ENCODE data around the gene MAP4K3.

Gene MAP4K3

GRCh38 chr2:39381653-39382052, 55.4 kb downstream of the MAP4K3 start:
- POLR2A ChIA-PET: no interaction called here
- CTCF ChIA-PET: no interaction called here
- no peak for DNase-seq (ENCODE audit: extremely low spot score)
- TF ChIP-seq LEF1 (IDR thresholded peaks at IDR 0.05; ENCODE audit: borderline replicate concordance): no peak
- no peak for TF ChIP-seq ELF4 (IDR thresholded peaks at IDR 0.05)
- no peak for TF ChIP-seq FOXK2 (IDR thresholded peaks at IDR 0.05)
- TF ChIP-seq SP1 (IDR thresholded peaks at IDR 0.05): no peak
- TF ChIP-seq PKNOX1 (IDR thresholded peaks at IDR 0.05): no peak
- TF ChIP-seq TARDBP (IDR thresholded peaks at IDR 0.05): no peak
- TF ChIP-seq SUZ12 (IDR thresholded peaks at IDR 0.05): no peak
- no peak for TF ChIP-seq FOXM1 (IDR thresholded peaks at IDR 0.05; ENCODE audit: borderline replicate concordance)
- TF ChIP-seq BHLHE40 (IDR thresholded peaks at IDR 0.05; ENCODE audit: borderline replicate concordance): no peak
- no peak for TF ChIP-seq L3MBTL2 (conservative IDR thresholded peaks at IDR 0.05)
- TF ChIP-seq NFRKB (IDR thresholded peaks at IDR 0.05): no peak
- TF ChIP-seq CTBP1 (IDR thresholded peaks at IDR 0.05; ENCODE audit: borderline replicate concordance): no peak
- no peak for TF ChIP-seq HDGF (IDR thresholded peaks at IDR 0.05; ENCODE audit: borderline replicate concordance)

- no peak for DNase-seq (ENCODE audit: extremely low spot score)
- no peak for TF ChIP-seq FOXA1 (IDR thresholded peaks at IDR 0.05)
- no peak for TF ChIP-seq CTBP1 (IDR thresholded peaks at IDR 0.05; ENCODE audit: borderline replicate concordance)
- TF ChIP-seq ELF4 (IDR thresholded peaks at IDR 0.05): no peak
- no peak for TF ChIP-seq NFRKB (IDR thresholded peaks at IDR 0.05)
- no peak for TF ChIP-seq SUZ12 (IDR thresholded peaks at IDR 0.05)
- TF ChIP-seq PKNOX1 (IDR thresholded peaks at IDR 0.05): no peak
- ChIA-PET CTCF (interaction anchor here (1.5 kb wide), 1 partner anchor 350 kb away, joined by 3 read pairs; no protein-coding TSS in a partner anchor), POLR2A (interaction anchor here (0.7 kb wide), 1 partner anchor 56 kb away, joined by 3 read pairs; no protein-coding TSS in a partner anchor)
These were observed 56.4 kb downstream of the MAP4K3 start for GRCh38 chr2:39380525-39381150.

- DNase-seq (ENCODE audit: extremely low spot score): peak; percentile 27
- ChIA-PET CTCF (interaction anchor here (0.5 to 1.5 kb wide), 4 partner anchors 50 to 532 kb away, joined by 3 read pairs; no protein-coding TSS in a partner anchor), POLR2A (interaction anchor here (0.7 to 1.2 kb wide), 2 partner anchors 56 to 58 kb away, joined by 3 read pairs; no protein-coding TSS in a partner anchor)
- TF ChIP-seq CTBP1 (IDR thresholded peaks at IDR 0.05; ENCODE audit: borderline replicate concordance): no peak
- TF ChIP-seq PKNOX1 (IDR thresholded peaks at IDR 0.05): no peak
- no peak for TF ChIP-seq FOXK2 (IDR thresholded peaks at IDR 0.05)
- TF ChIP-seq HDGF (IDR thresholded peaks at IDR 0.05; ENCODE audit: borderline replicate concordance): no peak
- TF ChIP-seq L3MBTL2 (conservative IDR thresholded peaks at IDR 0.05): no peak
- TF ChIP-seq LEF1 (IDR thresholded peaks at IDR 0.05; ENCODE audit: borderline replicate concordance): no peak
- TF ChIP-seq ELF4 (IDR thresholded peaks at IDR 0.05): no peak
- TF ChIP-seq FOXA1 (IDR thresholded peaks at IDR 0.05): no peak
- no peak for TF ChIP-seq ZNF384 (IDR thresholded peaks at IDR 0.05)
- TF ChIP-seq TARDBP (IDR thresholded peaks at IDR 0.05): no peak
- no peak for TF ChIP-seq SUZ12 (IDR thresholded peaks at IDR 0.05)
- no peak for TF ChIP-seq BHLHE40 (IDR thresholded peaks at IDR 0.05; ENCODE audit: borderline replicate concordance)
- TF ChIP-seq ARNT (IDR thresholded peaks at IDR 0.05): no peak
- no peak for TF ChIP-seq SP1 (IDR thresholded peaks at IDR 0.05)
These were observed 57.2 kb downstream of the MAP4K3 start for GRCh38 chr2:39379643-39380524.

- DNase-seq (ENCODE audit: extremely low spot score): no peak
- ChIA-PET CTCF (interaction anchor here (0.5 to 1.5 kb wide), 3 partner anchors 51 to 351 kb away, joined by 3 read pairs; no protein-coding TSS in a partner anchor), POLR2A (interaction anchor here (1.2 kb wide), 1 partner anchor 59 kb away, joined by 3 read pairs; no protein-coding TSS in a partner anchor)
- TF ChIP-seq LEF1 (IDR thresholded peaks at IDR 0.05; ENCODE audit: borderline replicate concordance) (no peak), L3MBTL2 (conservative IDR thresholded peaks at IDR 0.05) (no peak), BHLHE40 (IDR thresholded peaks at IDR 0.05; ENCODE audit: borderline replicate concordance) (no peak)
These were observed 58.1 kb downstream of the MAP4K3 start for GRCh38 chr2:39378968-39379367.

GRCh38 chr2:39377226-39377939, 59.7 kb downstream of the MAP4K3 start:
- ChIA-PET CTCF (interaction anchor here (0.6 to 0.7 kb wide), 4 partner anchors 16 to 1010 kb away, joined by 3 to 4 read pairs (median 3); no protein-coding TSS in a partner anchor), POLR2A (no interaction called here)
- TF ChIP-seq PKNOX1 (IDR thresholded peaks at IDR 0.05) (no peak), SUZ12 (IDR thresholded peaks at IDR 0.05) (no peak), HDGF (IDR thresholded peaks at IDR 0.05; ENCODE audit: borderline replicate concordance) (no peak), FOXA1 (IDR thresholded peaks at IDR 0.05) (no peak), FOXK2 (IDR thresholded peaks at IDR 0.05) (no peak), SP1 (IDR thresholded peaks at IDR 0.05) (no peak), ZNF384 (IDR thresholded peaks at IDR 0.05) (no peak), BHLHE40 (IDR thresholded peaks at IDR 0.05; ENCODE audit: borderline replicate concordance) (no peak)
- no peak for DNase-seq (ENCODE audit: extremely low spot score)
